PC-3 (cell line): Measurements from ENCODE around the gene PSAP.

ENCODE experiments used
- EZH2 ChIP-seq: fragments of 300-600 bp; sonication (generic); IDR thresholded peaks from one replicate; pipeline ENCODE4 v1.6.1; 2017; ENCODE audit warnings: antibody characterized with exemption, mild to moderate bottlenecking, low read length; ENCODE audit not compliant: unreplicated experiment
- EZH2phosphoT487 ChIP-seq: fragments of 300-600 bp; sonication (generic); IDR thresholded peaks from 2 replicates; pipeline ENCODE4 v1.6.1; 2018; ENCODE audit warnings: mild to moderate bottlenecking, antibody characterized with exemption, low read length, borderline replicate concordance
- TF ChIP-seq, protein P1 (sequence below): fragments of 300-600 bp; sonication (generic); conservative IDR thresholded peaks from 2 replicates; pipeline ENCODE4 v1.5.1; 2017; ENCODE audit warnings: antibody characterized with exemption, low read depth, mild to moderate bottlenecking, low read length

DNA sequence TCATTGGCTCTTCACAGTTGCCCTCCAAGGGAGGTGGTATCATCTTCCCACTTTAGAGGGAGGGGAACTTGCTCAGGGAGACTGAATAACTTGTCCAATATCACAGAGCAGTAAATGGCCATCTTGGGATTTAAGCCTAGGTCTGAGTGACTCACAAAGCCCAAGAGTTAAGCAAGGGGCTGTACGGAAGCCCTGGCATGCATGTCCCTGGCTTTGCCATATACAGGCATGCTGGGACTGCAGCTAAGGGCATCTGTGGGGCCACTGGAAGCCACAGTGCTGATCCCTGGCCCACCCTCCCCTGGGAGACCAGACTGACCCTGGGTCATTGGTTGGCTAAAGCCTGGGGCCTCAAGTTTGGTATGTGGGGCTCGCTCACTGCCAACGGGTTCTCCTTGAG lies 80.8 kb downstream of the PSAP start:
- TF ChIP-seq EZH2 (no peak), EZH2phosphoT487 (no peak)
- TF ChIP-seq, protein P1, sequence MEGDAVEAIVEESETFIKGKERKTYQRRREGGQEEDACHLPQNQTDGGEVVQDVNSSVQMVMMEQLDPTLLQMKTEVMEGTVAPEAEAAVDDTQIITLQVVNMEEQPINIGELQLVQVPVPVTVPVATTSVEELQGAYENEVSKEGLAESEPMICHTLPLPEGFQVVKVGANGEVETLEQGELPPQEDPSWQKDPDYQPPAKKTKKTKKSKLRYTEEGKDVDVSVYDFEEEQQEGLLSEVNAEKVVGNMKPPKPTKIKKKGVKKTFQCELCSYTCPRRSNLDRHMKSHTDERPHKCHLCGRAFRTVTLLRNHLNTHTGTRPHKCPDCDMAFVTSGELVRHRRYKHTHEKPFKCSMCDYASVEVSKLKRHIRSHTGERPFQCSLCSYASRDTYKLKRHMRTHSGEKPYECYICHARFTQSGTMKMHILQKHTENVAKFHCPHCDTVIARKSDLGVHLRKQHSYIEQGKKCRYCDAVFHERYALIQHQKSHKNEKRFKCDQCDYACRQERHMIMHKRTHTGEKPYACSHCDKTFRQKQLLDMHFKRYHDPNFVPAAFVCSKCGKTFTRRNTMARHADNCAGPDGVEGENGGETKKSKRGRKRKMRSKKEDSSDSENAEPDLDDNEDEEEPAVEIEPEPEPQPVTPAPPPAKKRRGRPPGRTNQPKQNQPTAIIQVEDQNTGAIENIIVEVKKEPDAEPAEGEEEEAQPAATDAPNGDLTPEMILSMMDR, result no peak
